HepG2 (cell line): ENCODE data around the gene SPACDR. TPM values are rescaled to one million over a fixed set of nuclear protein-coding genes. Genes with fewer than 3 reads are reported as not detected.

Source experiments
- ATAC-seq: fragments of 200-7000 bp; cut with Tn5 transposase; 3 replicates; pipeline ENCODE4 v1.9.1; 2020; ENCODE audit warnings: mild to moderate bottlenecking, moderate library complexity
- BruUV-seq: library from RNA; stranded (reverse); fragments of 400-500 nt; replicated peaks from 2 replicates; lab custom pipeline; 2021; lab: Mats Ljungman, UMichigan
- CTCF ChIA-PET: fragments of 300-600 bp; formaldehyde crosslinking; extraction: SDS; loops from one replicate; lab custom pipeline; 2021; ENCODE audit warnings: low total read pairs, inconsistent platforms, low intra/inter-chr PET ratio; lab: Yijun Ruan, JAX
- POLR2A ChIA-PET: fragments of 350-600 bp; sonication (Branson Sonifier 250); formaldehyde crosslinking; loops from one replicate; lab custom pipeline; 2020; ENCODE audit warnings: antibody characterized with exemption, inconsistent platforms; lab: Yijun Ruan, JAX
- DNase-seq: peaks from one replicate; pipeline ENCODE4 v3.0.0-alpha.2; 2015; ENCODE audit warnings: low spot score
- FAIRE-seq: peaks from 3 replicates; lab custom pipeline; 2011; peaks lifted over from hg19 to GRCh38; lab: Jason Lieb, UNC
- H2AFZ ChIP-seq: one replicate; pipeline ENCODE4 v1.6.1; 2011; ENCODE audit warnings: low read length, inconsistent platforms
- H3K27ac ChIP-seq: fragments of 300-600 bp; 3 replicates; pipeline ENCODE4 v1.8.0; 2011; ENCODE audit warnings: mixed run types, mild to moderate bottlenecking, mixed read lengths, low read length, inconsistent platforms; ENCODE audit not compliant: insufficient read depth; ENCODE audit errors: extremely low read length
- H3K27me3 ChIP-seq, 2 experiments: fragments of 200-600 bp in 1 of 2; 2 replicates in 1 of 2; 3 replicates in 1 of 2; pipeline versions ENCODE4 v1.6.0 to v1.8.0; 2011; ENCODE audit warnings: low read length in 2 of 2, mild to moderate bottlenecking in 2 of 2, moderate library complexity in 2 of 2, inconsistent platforms in 1 of 2; ENCODE audit not compliant: insufficient read depth in 2 of 2, control insufficient read depth in 1 of 2
- H3K36me3 ChIP-seq, 2 experiments: fragments of 200-600 bp in 1 of 2; replicated peaks in 1 of 2; 2 replicates in 1 of 2; 3 replicates in 1 of 2; pipeline versions ENCODE4 v1.5.1 to v1.8.0; 2011; ENCODE audit warnings: low read length in 2 of 2, inconsistent platforms in 1 of 2; ENCODE audit not compliant: insufficient read depth in 2 of 2, control insufficient read depth in 1 of 2
- H3K4me1 ChIP-seq: 2 replicates; pipeline ENCODE4 v1.5.1; 2012; ENCODE audit warnings: low read length, inconsistent platforms; ENCODE audit not compliant: insufficient read depth
- H3K4me2 ChIP-seq: 2 replicates; pipeline ENCODE4 v1.6.0; 2011; ENCODE audit warnings: low read depth, low read length, inconsistent platforms
- H3K4me3 ChIP-seq, 3 experiments: fragments of 200-600 bp in 1 of 3; sonication (generic), shearing (Covaris generic) in 1 of 3; replicated peaks in 1 of 3; 2 replicates each; pipeline ENCODE4 v1.5.1; 2011 to 2016; ENCODE audit warnings: low read length in 3 of 3, inconsistent platforms in 2 of 3, low read depth in 2 of 3, mild to moderate bottlenecking in 2 of 3, control low read depth in 1 of 3, mixed read lengths in 1 of 3; ENCODE audit not compliant: insufficient read depth in 1 of 3
- H3K79me2 ChIP-seq: one replicate; pipeline ENCODE4 v1.6.1; 2011; ENCODE audit warnings: low read length, inconsistent platforms; ENCODE audit not compliant: insufficient read depth
- H3K9ac ChIP-seq: 2 replicates; pipeline ENCODE4 v1.6.0; 2011; ENCODE audit warnings: mild to moderate bottlenecking, low read depth, low read length, inconsistent platforms; ENCODE audit not compliant: insufficient read depth
- H3K9me3 ChIP-seq: 2 replicates; pipeline ENCODE4 v1.5.1; 2012; ENCODE audit warnings: mild to moderate bottlenecking, low read length
- H4K20me1 ChIP-seq: 2 replicates; pipeline ENCODE4 v1.6.0; 2011; ENCODE audit warnings: inconsistent platforms, mild to moderate bottlenecking, low read length, moderate library complexity; ENCODE audit not compliant: insufficient read depth
- PRPF4 ChIP-seq: fragments of 200-400 bp; formaldehyde crosslinking; IDR thresholded peaks from 2 replicates; pipeline ENCODE4 v1.6.1; 2016; ENCODE audit warnings: low read length, low read depth; ENCODE audit not compliant: poor library complexity, severe bottlenecking
- ZEB1 ChIP-seq: IDR thresholded peaks from 2 replicates; pipeline ENCODE4 v1.6.1; 2012; ENCODE audit warnings: mild to moderate bottlenecking, low read depth, inconsistent platforms; ENCODE audit not compliant: insufficient replicate concordance
- ZNF569 ChIP-seq: sonication (generic); formaldehyde crosslinking; IDR thresholded peaks from 2 replicates; pipeline ENCODE4 v1.5.0; 2020; ENCODE audit warnings: mild to moderate bottlenecking, missing genetic modification reagents, moderate library complexity, borderline replicate concordance
- ZNF577 ChIP-seq: sonication (generic); formaldehyde crosslinking; IDR thresholded peaks from 2 replicates; pipeline ENCODE4 v1.4.0; 2020; ENCODE audit warnings: mild to moderate bottlenecking, low read depth, missing genetic modification reagents, borderline replicate concordance
- ZNF788 ChIP-seq: sonication (generic); formaldehyde crosslinking; IDR thresholded peaks from 2 replicates; pipeline ENCODE4 v1.5.0; 2020; ENCODE audit warnings: mild to moderate bottlenecking, missing genetic modification reagents, borderline replicate concordance
- WGBS: methylation state at CpG from one replicate; pipeline ENCODE4 v1.1.6; 2017; ENCODE audit warnings: low lambda C conversion rate; 5-methylcytosine and 5-hydroxymethylcytosine counted together
- in situ Hi-C: cut with HindIII; loops from 2 replicates; pipeline ENCODE4 v1.10.0; 2017; ENCODE audit warnings: low pct_unique_long_range_greater_than_20kb; ENCODE audit not compliant: extremely low pct_ligation_motif_present
- intact Hi-C: fragments of 100-400 bp; cut with micrococcal nuclease; formaldehyde crosslinking; loops from one replicate; pipeline ENCODE4 v1.10.0; 2022; ENCODE audit not compliant: unreplicated experiment
- polyA plus RNA-seq, 8 experiments: library from polyadenylated mRNA; depleted of rRNA in 3 of 8; stranded (reverse) in 7 of 8; unstranded in 1 of 8; fragments of >200 nt; fragmentation: Illumina TruSeq in 4 of 8; extraction: Trizol in 4 of 8; gene quantifications; 2 replicates each; pipeline versions ENCODE4 v1.2.1 to v1.2.3, GENCODE V29; 2011 to 2016; ENCODE audit warnings: low read depth in 4 of 8, missing spikeins in 1 of 8, mixed read lengths in 1 of 8; ENCODE audit not compliant: insufficient read depth in 1 of 8
- total RNA-seq, 5 experiments: library from RNA; depleted of rRNA; stranded (reverse); fragments of >200 nt; fragmentation: Illumina TruSeq; extraction: Trizol; gene quantifications; 2 replicates each; pipeline ENCODE4 v1.2.3, GENCODE V29; 2016; ENCODE audit warnings: low read depth in 1 of 5
- TF ChIP-seq, protein P1 (sequence below): sonication (generic); formaldehyde crosslinking; IDR thresholded peaks from 2 replicates; pipeline ENCODE4 v1.5.0; 2020; ENCODE audit warnings: mild to moderate bottlenecking, missing genetic modification reagents
- TF ChIP-seq, protein P2 (sequence below): IDR thresholded peaks from 2 replicates; pipeline ENCODE4 v1.6.1; 2018; ENCODE audit warnings: missing genetic modification reagents

Gene SPACDR
- total and polyA plus RNA-seq, 2 of the 13 experiments (the other 11 are each of a cell fraction or from before 2014, with no cell fraction given) = 0.41 TPM; not detected in 1

DNA sequence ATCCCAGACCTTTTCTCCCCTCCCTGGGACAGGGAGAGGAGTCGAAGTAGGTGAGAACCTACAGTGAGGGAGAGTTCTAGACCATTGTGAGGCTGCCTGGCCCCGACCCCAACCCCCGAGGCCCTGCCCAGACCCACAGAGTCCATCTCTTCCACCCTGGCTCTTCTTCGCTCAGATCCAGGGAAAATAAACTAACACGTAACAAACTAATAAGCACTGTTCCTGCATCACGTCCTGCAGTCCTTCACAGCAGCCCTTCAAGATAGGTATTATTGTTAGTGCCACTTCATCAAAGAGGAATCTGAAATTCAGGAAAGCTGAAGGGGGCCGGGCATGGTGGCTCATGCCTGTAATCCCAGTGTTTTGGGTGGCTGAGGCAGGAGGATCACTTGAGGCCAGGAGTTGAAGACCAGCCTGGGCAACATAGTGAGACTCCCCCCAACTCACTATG is at the start of gene SPACDR (continued):
- no peak for TF ChIP-seq ZNF788 (CRISPR knock-in tag)
- TF ChIP-seq ZEB1 = no peak
- TF ChIP-seq ZNF569 (CRISPR knock-in tag) = no peak
- no peak for TF ChIP-seq ZNF577 (CRISPR knock-in tag)
- TF ChIP-seq, all 625 proteins: peak for 0

DNA sequence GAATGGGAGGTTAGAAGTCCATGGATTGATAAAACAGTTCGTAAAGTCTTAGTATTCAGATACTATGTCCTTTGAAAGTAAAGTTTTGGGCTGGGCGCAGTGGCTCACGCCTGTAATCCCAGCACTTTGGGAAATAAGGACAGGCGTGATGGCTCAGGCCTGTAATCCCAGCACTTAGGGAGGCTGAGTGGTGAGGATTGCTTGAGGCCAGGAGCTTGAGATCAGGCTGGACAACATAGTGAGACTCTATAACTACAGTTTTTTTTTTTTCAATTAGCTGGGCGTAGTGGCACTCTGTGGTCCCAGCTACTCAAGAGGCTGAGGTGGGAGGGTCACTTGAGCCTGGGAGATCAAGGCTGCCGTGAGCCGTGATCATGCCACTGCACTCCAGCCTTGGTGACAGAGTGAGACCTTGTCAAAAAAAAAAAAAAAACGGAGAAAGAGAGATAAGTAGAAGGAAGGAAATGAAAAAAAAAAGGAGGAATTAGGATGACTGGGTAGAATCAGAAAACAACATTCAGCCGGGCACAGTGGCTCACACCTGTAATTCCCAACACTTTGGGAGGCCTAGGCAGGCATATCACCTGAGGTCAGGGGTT is 49.3 kb upstream of the SPACDR start:
- CTCF ChIA-PET = no interaction called here

More for the DNA sequence above, 49.3 kb upstream of the SPACDR start:
- no TSS peak for BruUV-seq
- no peak for TF ChIP-seq PRPF4
- TF ChIP-seq, protein P1, sequence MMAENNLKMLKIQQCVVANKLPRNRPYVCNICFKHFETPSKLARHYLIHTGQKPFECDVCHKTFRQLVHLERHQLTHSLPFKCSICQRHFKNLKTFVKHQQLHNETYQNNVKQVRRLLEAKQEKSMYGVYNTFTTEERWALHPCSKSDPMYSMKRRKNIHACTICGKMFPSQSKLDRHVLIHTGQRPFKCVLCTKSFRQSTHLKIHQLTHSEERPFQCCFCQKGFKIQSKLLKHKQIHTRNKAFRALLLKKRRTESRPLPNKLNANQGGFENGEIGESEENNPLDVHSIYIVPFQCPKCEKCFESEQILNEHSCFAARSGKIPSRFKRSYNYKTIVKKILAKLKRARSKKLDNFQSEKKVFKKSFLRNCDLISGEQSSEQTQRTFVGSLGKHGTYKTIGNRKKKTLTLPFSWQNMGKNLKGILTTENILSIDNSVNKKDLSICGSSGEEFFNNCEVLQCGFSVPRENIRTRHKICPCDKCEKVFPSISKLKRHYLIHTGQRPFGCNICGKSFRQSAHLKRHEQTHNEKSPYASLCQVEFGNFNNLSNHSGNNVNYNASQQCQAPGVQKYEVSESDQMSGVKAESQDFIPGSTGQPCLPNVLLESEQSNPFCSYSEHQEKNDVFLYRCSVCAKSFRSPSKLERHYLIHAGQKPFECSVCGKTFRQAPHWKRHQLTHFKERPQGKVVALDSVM (CRISPR knock-in tag) = peak; percentile 40; the same call in 1 of the 2 replicates
- TF ChIP-seq, protein P2, sequence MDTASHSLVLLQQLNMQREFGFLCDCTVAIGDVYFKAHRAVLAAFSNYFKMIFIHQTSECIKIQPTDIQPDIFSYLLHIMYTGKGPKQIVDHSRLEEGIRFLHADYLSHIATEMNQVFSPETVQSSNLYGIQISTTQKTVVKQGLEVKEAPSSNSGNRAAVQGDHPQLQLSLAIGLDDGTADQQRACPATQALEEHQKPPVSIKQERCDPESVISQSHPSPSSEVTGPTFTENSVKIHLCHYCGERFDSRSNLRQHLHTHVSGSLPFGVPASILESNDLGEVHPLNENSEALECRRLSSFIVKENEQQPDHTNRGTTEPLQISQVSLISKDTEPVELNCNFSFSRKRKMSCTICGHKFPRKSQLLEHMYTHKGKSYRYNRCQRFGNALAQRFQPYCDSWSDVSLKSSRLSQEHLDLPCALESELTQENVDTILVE (CRISPR knock-in tag) = no peak
- TF ChIP-seq, all 625 proteins: peak for 1
- H3K36me3 ChIP-seq = no peaks in the 10 kb centered on the region
- no peak overlapping the region for H3K4me2 ChIP-seq
- no peak overlapping the region for H2AFZ ChIP-seq
- H3K9ac ChIP-seq = no peak overlapping the region
- no peak overlapping the region for H3K27ac ChIP-seq
- DNase-seq = no peak
- intact Hi-C loops (no loop called here), in situ Hi-C loops (no loop called here)
- H3K27me3 ChIP-seq = no peaks in the 10 kb centered on the region
- POLR2A ChIA-PET = no interaction called here
- H3K79me2 ChIP-seq = no peaks in the 10 kb centered on the region
- no peak for ATAC-seq
- H3K9me3 ChIP-seq = no peaks in the 10 kb centered on the region
- FAIRE-seq = no peak
- WGBS = 49% methylated on average over 9 of the region's 9 CpGs
- H3K4me1 ChIP-seq = peaks cover 38% of the 10 kb centered on the region
- no peaks in the 10 kb centered on the region for H4K20me1 ChIP-seq
- no peak overlapping the region for H3K4me3 ChIP-seq
